Ovary (tissue), 9 donors: ENCODE results near the gene TRUB1. TPM values are rescaled to one million over a fixed set of nuclear protein-coding genes. Genes with fewer than 3 reads are reported as not detected.

Experiments
- DNase-seq, 5 donors: peaks; one replicate each; pipeline ENCODE4 v3.0.0-alpha.2; 2019 to 2020
- H3K27ac ChIP-seq, 2 donors: fragments of 200-600 bp; one replicate each; pipeline versions ENCODE4 v1.5.1 to v1.8.0; 2019 to 2022
- H3K27me3 ChIP-seq: fragments of 200-600 bp; one replicate; pipeline ENCODE4 v1.8.0; 2022
- H3K36me3 ChIP-seq: fragments of 200-600 bp; sonication (generic); one replicate; pipeline ENCODE4 v1.5.1; 2019
- H3K4me1 ChIP-seq: one replicate; pipeline ENCODE4 v1.8.1; 2013; ENCODE audit warnings: mild to moderate bottlenecking, moderate library complexity; ENCODE audit not compliant: insufficient read depth
- H3K4me3 ChIP-seq: fragments of 200-600 bp; sonication (generic); one replicate; pipeline ENCODE4 v1.5.1; 2017
- H3K9me3 ChIP-seq, 2 donors: fragments of 200-600 bp in 1 of 2; sonication (generic) in 1 of 2; one replicate each; pipeline versions ENCODE4 v1.5.1 to v1.8.1; 2013 to 2019; ENCODE audit warnings: mild to moderate bottlenecking in 1 of 2, moderate library complexity in 1 of 2
- CTCF ChIP-seq, 3 donors: fragments of 450-650 bp in 2 of 3; fragments of 200-600 bp in 1 of 3; IDR thresholded peaks; one replicate each; pipeline versions ENCODE4 v1.5.1 to v1.8.0; 2016 to 2022; ENCODE audit warnings: antibody characterized with exemption in 3 of 3, mild to moderate bottlenecking in 1 of 3
- EP300 ChIP-seq: sonication (generic); formaldehyde crosslinking; IDR thresholded peaks from one replicate; pipeline ENCODE4 v1.6.1; 2017; ENCODE audit warnings: antibody characterized with exemption
- POLR2A ChIP-seq: fragments of 450-650 bp; IDR thresholded peaks from one replicate; pipeline ENCODE4 v1.6.1; 2017; ENCODE audit warnings: antibody characterized with exemption, mild to moderate bottlenecking, moderate library complexity
- whole genome bisulfite sequencing, 3 donors: extraction: QIAGEN DNeasy Blood & Tissue Kit in 1 of 3; methylation state at CpG; one replicate each; pipeline versions ENCODE4 v1.1.5 to v1.1.7; 2013 to 2017; 5-methylcytosine and 5-hydroxymethylcytosine counted together
- intact Hi-C, 4 donors: fragments of 100-400 bp; cut with DNase I; formaldehyde crosslinking; loops; one replicate each; pipeline versions ENCODE4 v1.11.0 to v1.15.1; 2022 to 2023
- polyA plus RNA-seq, 2 donors: library from polyadenylated mRNA; stranded (reverse); fragments of 200-250 nt in 1 of 2; fragments of 350-450 nt in 1 of 2; fragmentation: Illumina TruSeq in 1 of 2; extraction: RNeasy Lipid Tissue Mini Kit (QIAGEN cat#74804) in 1 of 2; gene quantifications; one replicate each; pipeline ENCODE4 v1.2.3, GENCODE V29; 2013 to 2014
- total RNA-seq, 7 donors: library from RNA; depleted of rRNA in 2 of 7; stranded (reverse); fragments of >200 nt in 2 of 7; fragmentation: NEBNext Ultra II Directional in 3 of 7; extraction: Animal tissue kit (Norgen Biotek cat#: 25700) in 3 of 7; gene quantifications; one replicate each; pipeline versions ENCODE4 v1.1.0 to v1.2.4, GENCODE V29; 2016 to 2023
- donor health status: DM: no; HTN: no; CAD: no; lungs with moderate emphysema.
- donor health status: DM: no; HTN: no; CAD: no.
- donor health status: Bipolar disorder and iron deficiency.
- donor health status: DM: yes; HTN: yes; CAD: no.
- donor health status: DM: no; HTN: no; CAD: no.
- donor health status: DM: yes; HTN: yes; CAD: no.

The TRUB1 gene
- total and polyA plus RNA-seq, 9 donors = 9.6 to 36.1 (median 17.4) TPM

DNA sequence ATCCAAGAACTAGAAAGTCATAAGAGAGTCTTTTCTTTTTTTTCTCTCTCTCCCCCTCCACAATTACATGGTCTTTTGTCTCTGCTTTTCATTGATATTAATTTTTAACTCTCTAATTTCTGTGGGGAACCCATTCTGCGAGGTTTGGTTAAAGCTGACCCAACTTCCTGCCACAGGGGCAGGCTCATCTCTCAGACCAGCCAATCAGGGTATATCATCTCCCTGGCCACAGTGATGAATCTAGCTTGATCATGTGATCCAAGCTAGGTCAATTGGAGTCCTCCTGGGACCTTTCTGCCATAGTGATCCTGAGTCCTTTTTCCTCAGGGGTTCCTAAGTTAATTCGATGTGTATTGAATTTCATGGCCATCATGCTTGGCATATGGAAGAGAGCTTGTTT, 38.0 kb upstream of the TRUB1 start:
- H3K9me3 ChIP-seq = no peaks in the 10 kb centered on the region
- intact Hi-C loops = no loop called here
- no peak for DNase-seq
- H3K27ac ChIP-seq = no peak overlapping the region
- H3K36me3 ChIP-seq = no peaks in the 10 kb centered on the region
- no peaks in the 10 kb centered on the region for H3K27me3 ChIP-seq
- H3K4me1 ChIP-seq = no peaks in the 10 kb centered on the region
- no peak overlapping the region for H3K4me3 ChIP-seq
- 96 to 99% (median 97%) methylated on average over 2 of the region's 2 CpGs for WGBS, 3 donors
- no peak for TF ChIP-seq EP300

DNA sequence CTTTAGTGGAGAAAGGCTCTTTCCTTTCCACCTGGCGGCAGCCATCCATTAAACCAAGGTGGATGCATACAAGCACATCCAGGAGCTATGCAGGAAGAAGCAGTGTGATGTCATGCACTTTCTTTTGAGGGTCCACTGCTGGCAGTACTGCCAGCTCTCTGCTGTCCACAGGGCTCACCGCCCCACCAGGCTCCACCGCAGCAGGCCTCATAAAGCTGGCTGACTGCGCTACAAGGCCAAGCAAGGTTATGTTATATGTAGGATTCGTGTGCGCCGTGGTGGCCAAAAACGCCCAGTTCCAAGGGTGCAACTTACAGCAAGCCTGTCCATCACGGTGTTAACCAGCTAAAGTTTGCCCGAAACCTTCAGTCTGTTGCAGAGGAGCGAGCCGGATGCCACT, 37.3 kb upstream of the TRUB1 start:
- Histone ChIP-seq H3K36me3 (no peaks in the 10 kb centered on the region), H3K9me3 (no peaks in the 10 kb centered on the region), H3K27me3 (no peaks in the 10 kb centered on the region), H3K27ac (no peak overlapping the region), H3K4me3 (no peak overlapping the region), H3K4me1 (no peaks in the 10 kb centered on the region)
- TF ChIP-seq CTCF (IDR thresholded peaks at IDR 0.05) (no peak), POLR2A (no peak), EP300 (no peak)
- DNase-seq = no peak
- intact Hi-C loops = no loop called here
- WGBS, 3 donors = 94 to 98% (median 97%) methylated on average over 12 of the region's 12 CpGs

- TF ChIP-seq EP300 = no peak
- TF ChIP-seq CTCF (IDR thresholded peaks at IDR 0.05) = no peak
- no peak for TF ChIP-seq POLR2A
- no peaks in the 10 kb centered on the region for H3K27me3 ChIP-seq
- 3 to 12% (median 8%) methylated on average over 1 of the region's 1 CpG for WGBS, 3 donors
- H3K4me1 ChIP-seq = no peaks in the 10 kb centered on the region
- intact Hi-C loops = no loop called here
- H3K27ac ChIP-seq = no peak overlapping the region
- H3K36me3 ChIP-seq = no peaks in the 10 kb centered on the region
- H3K4me3 ChIP-seq = no peak overlapping the region
- DNase-seq = no peak
- H3K9me3 ChIP-seq = no peaks in the 10 kb centered on the region
Measured at GRCh38 chr10:114902151-114902550, 35.8 kb upstream of the TRUB1 start.

- Histone ChIP-seq H3K27me3 (no peaks in the 10 kb centered on the region), H3K4me1 (no peaks in the 10 kb centered on the region), H3K27ac (no peak overlapping the region), H3K9me3 (no peaks in the 10 kb centered on the region), H3K36me3 (no peaks in the 10 kb centered on the region), H3K4me3 (no peak overlapping the region)
- intact Hi-C loops = no loop called here
- no peak for DNase-seq
- TF ChIP-seq POLR2A (no peak), EP300 (no peak), CTCF (IDR thresholded peaks at IDR 0.05) (no peak)
Measured at GRCh38 chr10:114905450-114905849, 32.5 kb upstream of the TRUB1 start.

- intact Hi-C loops = no loop called here
- 69 to 77% (median 75%) methylated on average over 3 of the region's 3 CpGs for WGBS, 3 donors
- peaks cover 8% of the 10 kb centered on the region for H3K4me1 ChIP-seq
- no peak overlapping the region for H3K4me3 ChIP-seq
- DNase-seq = no peak
- no peaks in the 10 kb centered on the region for H3K27me3 ChIP-seq
- no peak overlapping the region for H3K27ac ChIP-seq
- no peaks in the 10 kb centered on the region for H3K36me3 ChIP-seq
- H3K9me3 ChIP-seq = no peaks in the 10 kb centered on the region
- TF ChIP-seq CTCF (IDR thresholded peaks at IDR 0.05) (no peak), POLR2A (no peak), EP300 (no peak)
Measured at GRCh38 chr10:114906981-114907380, 31.0 kb upstream of the TRUB1 start.
